Neutrophil (primary cell): ENCODE results near the gene PLCB4.

Experiments
- H3K27ac ChIP-seq: fragments of 200-600 bp; sonication (generic); 2 replicates; pipeline ENCODE4 v1.5.1; 2016; ENCODE audit warnings: mild to moderate bottlenecking, moderate library complexity
- H3K27me3 ChIP-seq: fragments of 200-600 bp; sonication (generic); 2 replicates; pipeline ENCODE4 v1.6.0; 2016; ENCODE audit warnings: mild to moderate bottlenecking
- H3K36me3 ChIP-seq: fragments of 200-600 bp; sonication (generic); 2 replicates; pipeline ENCODE4 v1.5.1; 2017
- H3K4me1 ChIP-seq, 2 experiments: fragments of 200-600 bp in 1 of 2; sonication (generic) in 1 of 2; 1 replicate in 1 of 2; 2 replicates in 1 of 2; pipeline versions ENCODE4 v1.5.1 to v1.6.1; 2013 to 2016; ENCODE audit warnings: low read depth in 1 of 2, low read length in 1 of 2, mild to moderate bottlenecking in 1 of 2, moderate library complexity in 1 of 2; ENCODE audit not compliant: control insufficient read depth in 1 of 2, insufficient read depth in 1 of 2
- H3K4me3 ChIP-seq, 2 experiments: fragments of 200-600 bp in 1 of 2; sonication (generic) in 1 of 2; 1 replicate in 1 of 2; 2 replicates in 1 of 2; pipeline ENCODE4 v1.5.1; 2013 to 2016; ENCODE audit warnings: low read depth in 1 of 2, low read length in 1 of 2, mild to moderate bottlenecking in 1 of 2, moderate library complexity in 1 of 2
- H3K9me3 ChIP-seq: fragments of 200-600 bp; sonication (generic); 2 replicates; pipeline ENCODE4 v1.5.1; 2016
- TF ChIP-seq, protein P1 (sequence below): fragments of 200-600 bp; sonication (generic); IDR thresholded peaks from 2 replicates; pipeline ENCODE4 v1.5.1; 2016; ENCODE audit warnings: antibody characterized with exemption

The PLCB4 gene

DNA sequence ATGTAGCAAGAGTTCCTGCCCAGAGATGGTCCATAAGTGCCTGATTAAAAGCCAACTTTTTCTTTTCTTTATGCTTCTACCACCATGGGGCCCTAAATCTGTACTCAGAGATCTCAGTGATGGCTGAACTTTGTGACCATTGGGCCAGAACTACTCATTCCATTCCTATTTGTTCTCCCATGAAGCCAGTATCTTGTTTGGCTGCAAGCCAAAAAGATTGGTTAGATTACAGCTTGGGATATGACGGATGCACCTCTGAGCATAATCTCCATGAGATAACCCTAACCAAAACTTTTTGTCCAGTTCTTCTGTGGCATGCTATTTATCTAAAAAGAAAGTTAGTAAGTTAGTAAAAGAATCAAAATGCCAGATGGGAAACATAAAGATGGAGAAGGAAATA lies 72.2 kb downstream of the PLCB4 start:
- no peaks in the 10 kb centered on the region for H3K36me3 ChIP-seq
- H3K9me3 ChIP-seq = no peaks in the 10 kb centered on the region
- no peak overlapping the region for H3K4me3 ChIP-seq
- H3K27me3 ChIP-seq = no peaks in the 10 kb centered on the region
- no peak overlapping the region for H3K27ac ChIP-seq
- H3K4me1 ChIP-seq = peaks cover 0 to 11% of the 10 kb centered on the region in 2 experiments
- TF ChIP-seq, protein P1, sequence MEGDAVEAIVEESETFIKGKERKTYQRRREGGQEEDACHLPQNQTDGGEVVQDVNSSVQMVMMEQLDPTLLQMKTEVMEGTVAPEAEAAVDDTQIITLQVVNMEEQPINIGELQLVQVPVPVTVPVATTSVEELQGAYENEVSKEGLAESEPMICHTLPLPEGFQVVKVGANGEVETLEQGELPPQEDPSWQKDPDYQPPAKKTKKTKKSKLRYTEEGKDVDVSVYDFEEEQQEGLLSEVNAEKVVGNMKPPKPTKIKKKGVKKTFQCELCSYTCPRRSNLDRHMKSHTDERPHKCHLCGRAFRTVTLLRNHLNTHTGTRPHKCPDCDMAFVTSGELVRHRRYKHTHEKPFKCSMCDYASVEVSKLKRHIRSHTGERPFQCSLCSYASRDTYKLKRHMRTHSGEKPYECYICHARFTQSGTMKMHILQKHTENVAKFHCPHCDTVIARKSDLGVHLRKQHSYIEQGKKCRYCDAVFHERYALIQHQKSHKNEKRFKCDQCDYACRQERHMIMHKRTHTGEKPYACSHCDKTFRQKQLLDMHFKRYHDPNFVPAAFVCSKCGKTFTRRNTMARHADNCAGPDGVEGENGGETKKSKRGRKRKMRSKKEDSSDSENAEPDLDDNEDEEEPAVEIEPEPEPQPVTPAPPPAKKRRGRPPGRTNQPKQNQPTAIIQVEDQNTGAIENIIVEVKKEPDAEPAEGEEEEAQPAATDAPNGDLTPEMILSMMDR = no peak

DNA sequence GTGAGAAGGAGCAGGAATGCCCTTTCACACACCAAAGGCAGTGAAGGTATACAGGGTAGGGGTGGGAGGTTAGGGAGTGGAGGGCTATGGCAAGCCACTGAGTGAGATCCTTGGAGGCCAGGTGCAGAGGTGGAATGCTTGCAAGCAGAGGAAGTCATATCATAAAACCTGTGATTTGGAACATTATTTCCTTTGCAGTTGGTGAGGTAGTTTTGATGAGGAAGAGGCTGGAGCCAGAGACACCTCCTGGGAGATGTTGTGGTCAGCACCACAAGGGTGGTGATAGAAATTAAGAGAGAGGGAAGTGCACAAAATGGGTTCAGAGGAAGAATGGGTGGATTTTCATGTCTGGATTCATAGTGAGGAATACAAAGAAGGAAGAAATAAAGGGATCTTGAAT lies 73.0 kb downstream of the PLCB4 start:
- H3K4me3 ChIP-seq = no peak overlapping the region
- TF ChIP-seq, protein P1 = no peak
- no peak overlapping the region for H3K27ac ChIP-seq
- no peaks in the 10 kb centered on the region for H3K9me3 ChIP-seq
- peaks cover 0 to 11% of the 10 kb centered on the region in 2 experiments for H3K4me1 ChIP-seq
- no peaks in the 10 kb centered on the region for H3K36me3 ChIP-seq
- H3K27me3 ChIP-seq = no peaks in the 10 kb centered on the region

DNA sequence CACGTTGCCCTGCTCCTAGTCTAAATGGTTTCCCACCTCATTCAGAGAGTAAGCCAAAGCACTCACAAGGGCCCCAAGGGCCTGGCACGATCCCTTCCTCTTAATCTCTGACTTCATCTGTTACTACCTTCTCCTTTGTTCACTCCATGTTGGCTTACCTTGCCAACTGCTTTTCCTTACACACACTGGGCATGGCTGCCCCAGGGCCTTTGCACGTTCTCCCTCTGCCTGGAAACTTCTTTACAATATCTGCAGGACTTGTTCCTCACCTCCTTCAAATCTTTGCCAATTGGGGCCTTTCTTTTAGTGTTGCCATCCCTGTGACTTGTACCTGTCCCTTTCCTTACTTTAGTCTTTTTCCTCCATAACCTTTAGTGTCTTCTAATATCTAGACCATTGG lies 73.9 kb downstream of the PLCB4 start:
- TF ChIP-seq, protein P1 = no peak
- no peaks in the 10 kb centered on the region for H3K9me3 ChIP-seq
- peaks cover 4 to 16% of the 10 kb centered on the region in 2 experiments for H3K4me1 ChIP-seq
- no peak overlapping the region for H3K27ac ChIP-seq
- H3K36me3 ChIP-seq = no peaks in the 10 kb centered on the region
- H3K27me3 ChIP-seq = no peaks in the 10 kb centered on the region
- no peak overlapping the region for H3K4me3 ChIP-seq

DNA sequence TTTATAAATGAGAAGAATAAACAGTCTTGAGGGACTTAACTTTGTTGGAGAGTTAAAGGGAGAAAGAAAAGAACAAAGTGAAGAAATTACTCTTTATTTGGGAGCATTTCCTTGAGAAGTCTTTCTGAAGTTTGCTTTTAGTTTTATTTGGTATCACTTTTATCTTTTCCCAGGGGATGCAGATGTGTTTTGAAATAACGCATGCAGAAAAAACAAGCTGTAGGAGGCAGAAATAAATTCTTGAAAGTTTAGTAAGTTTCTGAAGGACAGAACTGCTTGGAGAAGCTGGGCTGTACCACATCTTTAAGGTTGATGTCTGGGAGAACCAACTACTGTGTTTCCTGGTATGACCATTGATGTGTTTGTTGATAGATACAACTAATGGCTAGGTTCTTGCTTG lies 75.0 kb downstream of the PLCB4 start:
- peaks cover 5 to 21% of the 10 kb centered on the region in 2 experiments for H3K4me1 ChIP-seq
- no peaks in the 10 kb centered on the region for H3K27me3 ChIP-seq
- H3K27ac ChIP-seq = no peak overlapping the region
- no peaks in the 10 kb centered on the region for H3K36me3 ChIP-seq
- no peaks in the 10 kb centered on the region for H3K9me3 ChIP-seq
- no peak overlapping the region for H3K4me3 ChIP-seq
- TF ChIP-seq, protein P1 = no peak

DNA sequence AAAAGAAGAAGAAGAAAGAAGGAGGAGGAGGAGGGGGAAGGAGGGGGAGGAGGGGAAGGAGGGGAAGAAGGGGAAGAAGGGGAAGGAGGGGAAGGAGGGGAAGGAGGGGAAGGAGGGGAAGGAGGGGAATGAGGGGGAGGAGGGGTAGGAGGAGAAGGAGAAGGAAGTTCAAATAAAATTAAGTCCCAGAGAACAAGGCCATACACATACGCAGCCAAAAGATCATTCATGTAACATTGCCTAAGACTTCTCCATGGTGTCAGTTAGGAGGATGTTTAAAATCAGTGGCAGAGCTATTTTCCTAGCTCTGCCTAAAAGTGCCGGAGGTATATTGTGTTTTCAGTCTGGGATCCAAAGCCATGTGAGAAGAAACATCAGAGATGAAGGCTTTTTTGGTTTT lies 75.8 kb downstream of the PLCB4 start:
- Histone ChIP-seq H3K36me3 (no peaks in the 10 kb centered on the region), H3K4me1 (peaks cover 5 to 21% of the 10 kb centered on the region in 2 experiments), H3K27me3 (no peaks in the 10 kb centered on the region), H3K27ac (no peak overlapping the region), H3K9me3 (no peaks in the 10 kb centered on the region), H3K4me3 (no peak overlapping the region)
- TF ChIP-seq, protein P1 = no peak

DNA sequence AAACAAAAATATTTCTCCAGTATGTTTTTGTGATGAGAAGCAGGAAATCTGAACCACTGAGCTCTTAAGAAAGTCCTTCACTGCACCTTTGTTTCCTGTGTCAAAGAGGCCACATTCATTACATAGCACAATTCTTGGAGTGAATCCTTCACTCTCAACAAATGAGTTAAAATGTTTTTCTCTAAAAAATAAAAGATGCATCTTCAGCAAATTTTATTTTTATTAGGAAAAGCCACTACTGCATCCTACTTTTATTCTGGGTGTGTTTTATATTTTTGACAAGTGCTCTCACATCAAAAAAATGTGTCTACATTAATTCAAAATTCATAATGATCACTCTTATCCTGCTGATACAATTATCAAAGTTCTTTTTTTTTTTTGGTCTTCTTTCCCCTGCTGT lies 76.3 kb downstream of the PLCB4 start:
- Histone ChIP-seq H3K27ac (no peak overlapping the region), H3K4me3 (no peak overlapping the region)
- TF ChIP-seq, protein P1 = no peak

More for the DNA sequence above, 76.3 kb downstream of the PLCB4 start:
- H3K36me3 ChIP-seq = no peaks in the 10 kb centered on the region
- H3K9me3 ChIP-seq = no peaks in the 10 kb centered on the region
- H3K4me1 ChIP-seq = peaks cover 5 to 21% of the 10 kb centered on the region in 2 experiments
- H3K27me3 ChIP-seq = no peaks in the 10 kb centered on the region
